HepG2 (cell line): ENCODE data around the gene AQP10.
"Not testable (repeated sequence)": the region's sequence is repeated elsewhere in the genome, so short reads cannot be mapped to it uniquely, and the experiment has no call there.

Experiments used
- CTCF ChIP-seq: sonication (generic); formaldehyde crosslinking; IDR thresholded peaks from 2 replicates; pipeline ENCODE4 v1.5.0; 2020; ENCODE audit warnings: mild to moderate bottlenecking, missing genetic modification reagents, moderate library complexity
- ZNF768 ChIP-seq: sonication (generic); formaldehyde crosslinking; IDR thresholded peaks from 2 replicates; pipeline ENCODE4 v1.4.0; 2020; ENCODE audit warnings: missing genetic modification reagents

- TF ChIP-seq CTCF, ZNF768 (CRISPR knock-in tag): not testable (repeated sequence)
These were observed 8.4 kb upstream of the AQP10 start for GRCh38 chr1:154312229-154313065.
